Activated naive CD8-positive, alpha-beta T cell treated with anti-CD3 and anti-CD28 coated beads for 36 hours (primary cell): Measurements from ENCODE around the gene IRS1. TPM values are rescaled to one million over a fixed set of nuclear protein-coding genes. Genes with fewer than 3 reads are reported as not detected.

Experiments used
- DNase-seq: peaks from one replicate; pipeline ENCODE4 v3.0.0; 2021
- H3K27ac Mint-ChIP-seq: one replicate; pipeline ENCODE4 v1.8.0; 2022; ENCODE audit warnings: mild to moderate bottlenecking, moderate library complexity, mixed read lengths
- H3K27me3 Mint-ChIP-seq: one replicate; pipeline ENCODE4 v1.8.0; 2022; ENCODE audit warnings: mild to moderate bottlenecking, mixed read lengths
- H3K36me3 Mint-ChIP-seq: one replicate; pipeline ENCODE4 v1.8.0; 2021; ENCODE audit warnings: mild to moderate bottlenecking, mixed read lengths
- H3K4me1 Mint-ChIP-seq: one replicate; pipeline ENCODE4 v1.8.0; 2021; ENCODE audit warnings: mixed read lengths
- H3K4me3 Mint-ChIP-seq: one replicate; pipeline ENCODE4 v1.8.0; 2022; ENCODE audit warnings: mild to moderate bottlenecking, moderate library complexity, mixed read lengths
- H3K9me3 Mint-ChIP-seq: one replicate; pipeline ENCODE4 v1.8.0; 2022; ENCODE audit warnings: mixed read lengths
- total RNA-seq, 2 experiments: library from RNA; stranded (reverse); gene quantifications; one replicate each; pipeline ENCODE4 v1.2.3, GENCODE V29; 2021

IRS1 gene
- total RNA-seq, 2 experiments from 2014 or later: 4.4 to 5.1 TPM

DNA sequence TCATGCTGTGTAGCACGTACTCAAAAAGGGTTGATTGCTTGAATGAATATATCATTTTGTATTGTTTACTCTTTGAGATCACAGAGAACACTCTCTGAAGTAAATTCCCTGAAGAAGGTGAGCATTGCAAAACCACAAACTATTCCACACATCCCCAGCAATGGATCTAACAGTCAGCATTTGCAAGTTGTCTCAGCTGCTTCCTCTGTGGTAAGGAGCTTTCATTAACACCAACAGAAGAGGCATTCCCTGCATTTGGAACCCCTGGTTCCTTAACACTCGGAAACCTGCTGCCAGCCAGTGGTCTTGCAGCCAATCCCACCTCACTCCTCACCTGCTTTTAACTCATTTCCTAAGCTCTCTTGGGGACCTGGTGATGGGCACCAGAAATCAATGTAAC is 108.4 kb downstream of the IRS1 start:
- H3K36me3 Mint-ChIP-seq: no peaks in the 10 kb centered on the region

DNA sequence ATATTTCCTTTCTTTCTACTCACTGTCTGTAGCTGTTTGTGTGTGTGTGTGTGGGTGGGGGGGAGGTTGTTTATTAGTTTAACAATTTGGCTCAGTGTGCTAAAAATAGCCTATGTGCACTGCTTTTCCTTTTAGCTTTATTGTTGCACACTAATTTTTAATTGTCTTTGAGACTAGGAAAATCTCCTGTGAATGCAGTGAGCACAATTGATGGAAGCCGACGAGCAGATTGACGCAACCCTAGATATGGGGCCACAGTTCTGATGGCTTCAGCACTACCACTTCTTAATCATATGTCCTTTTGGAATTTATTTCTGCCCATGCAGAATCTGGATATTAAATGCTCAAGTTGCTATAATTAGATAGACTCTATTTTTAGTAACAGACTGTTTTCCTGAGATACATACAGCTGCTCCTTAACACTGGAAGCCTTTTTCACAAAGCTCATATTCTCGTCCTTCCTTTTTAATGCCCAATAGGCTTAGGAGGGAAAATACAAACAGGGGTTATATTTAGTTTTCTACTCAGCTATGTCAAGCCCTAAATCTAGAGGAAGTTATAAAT is 109.1 kb downstream of the IRS1 start:
- Mint-ChIP-seq H3K9me3 (no peaks in the 10 kb centered on the region), H3K4me1 (peaks cover 3% of the 10 kb centered on the region), H3K27me3 (peaks cover 35% of the 10 kb centered on the region), H3K4me3 (no peak overlapping the region), H3K36me3 (no peaks in the 10 kb centered on the region), H3K27ac (no peak overlapping the region)
- no peak for DNase-seq

More for the DNA sequence above, 108.4 kb downstream of the IRS1 start:
- Mint-ChIP-seq H3K27me3 (peaks cover 35% of the 10 kb centered on the region), H3K9me3 (no peaks in the 10 kb centered on the region), H3K4me3 (no peak overlapping the region), H3K4me1 (peaks cover 3% of the 10 kb centered on the region), H3K27ac (no peak overlapping the region)
- no peak for DNase-seq

DNA sequence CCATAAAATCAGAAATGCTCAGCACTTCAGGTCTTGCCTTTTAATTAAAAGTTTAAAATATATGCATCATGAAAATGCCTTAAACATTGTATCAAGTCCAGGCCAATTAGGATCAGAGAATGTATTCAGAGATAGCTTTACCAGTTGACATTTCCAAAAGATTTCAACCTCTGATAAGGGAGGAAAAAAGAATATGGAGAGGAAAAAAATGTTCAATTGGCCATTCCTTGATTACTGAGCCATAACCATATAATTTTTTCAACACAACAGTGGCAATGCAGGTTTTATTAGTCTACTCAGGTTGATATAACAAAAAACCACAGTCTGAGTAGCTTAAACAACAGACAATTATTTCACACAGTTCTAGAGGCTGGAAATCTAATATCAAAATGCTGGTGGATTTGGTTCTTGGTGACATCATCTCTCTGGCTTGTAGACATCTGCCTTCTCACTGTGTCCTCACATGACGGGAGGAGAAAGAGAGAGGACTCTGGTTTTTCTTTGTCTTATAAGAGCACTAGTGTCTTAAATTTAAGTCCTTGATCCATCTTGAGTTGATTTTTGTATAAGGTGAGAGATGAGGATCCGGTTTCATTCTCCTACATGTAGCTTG is 111.9 kb downstream of the IRS1 start:
- H3K4me3 Mint-ChIP-seq: no peak overlapping the region
- H3K9me3 Mint-ChIP-seq: no peaks in the 10 kb centered on the region
- no peaks in the 10 kb centered on the region for H3K36me3 Mint-ChIP-seq
- peaks cover 34% of the 10 kb centered on the region for H3K27me3 Mint-ChIP-seq
- peaks cover 3% of the 10 kb centered on the region for H3K4me1 Mint-ChIP-seq
- no peak for DNase-seq
- H3K27ac Mint-ChIP-seq: no peak overlapping the region

DNA sequence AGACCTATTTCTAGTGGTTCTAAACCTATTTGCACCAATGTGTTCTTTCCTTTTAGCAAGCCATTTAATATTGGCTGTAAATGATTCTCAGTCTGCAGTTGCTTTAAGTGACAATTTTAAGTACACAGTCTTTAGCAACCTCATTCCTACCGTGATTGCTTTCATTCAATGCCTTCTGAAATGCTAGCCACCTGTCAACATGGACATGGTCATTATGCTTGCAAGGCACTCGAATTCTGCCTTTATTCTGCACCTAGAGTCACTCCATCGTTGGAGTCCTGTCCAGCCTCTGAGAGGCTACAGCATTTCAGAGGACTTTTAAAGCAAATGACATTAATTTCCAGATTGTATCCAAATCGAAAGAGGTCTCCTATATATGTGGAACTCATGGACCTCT is 115.1 kb downstream of the IRS1 start:
- Mint-ChIP-seq H3K4me1 (no peaks in the 10 kb centered on the region), H3K27me3 (peaks cover 14% of the 10 kb centered on the region), H3K4me3 (no peak overlapping the region), H3K27ac (no peak overlapping the region), H3K9me3 (no peaks in the 10 kb centered on the region), H3K36me3 (no peaks in the 10 kb centered on the region)
- no peak for DNase-seq

DNA sequence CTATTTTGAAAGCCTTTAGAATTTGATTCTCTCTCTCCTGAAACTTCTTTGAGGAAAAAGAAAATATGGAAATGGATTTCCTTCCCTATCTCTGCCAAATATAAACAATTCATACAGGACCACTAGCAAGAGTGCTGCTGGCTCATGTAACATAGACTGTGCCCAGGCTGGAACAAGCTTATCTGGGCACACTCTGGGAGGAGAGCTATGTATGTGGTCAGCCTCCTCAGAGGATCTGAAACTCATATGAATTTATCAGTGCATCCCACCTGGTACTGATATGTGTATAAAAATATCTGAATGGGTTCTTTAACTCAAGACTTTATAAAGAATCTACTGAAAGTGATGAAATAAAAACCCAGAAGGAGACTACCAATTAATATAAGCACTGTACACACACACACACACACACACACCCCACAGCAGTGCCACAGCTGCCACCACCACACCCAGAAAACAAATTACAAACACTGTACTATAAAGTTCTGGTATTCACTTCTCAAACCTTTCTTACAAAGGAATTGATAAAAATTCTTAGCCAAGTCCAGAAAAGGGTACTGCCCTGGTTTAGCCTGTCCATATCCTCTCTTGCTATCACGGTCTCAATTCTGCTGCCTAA is 115.6 kb downstream of the IRS1 start:
- Mint-ChIP-seq H3K4me3 (no peak overlapping the region), H3K36me3 (no peaks in the 10 kb centered on the region), H3K4me1 (no peaks in the 10 kb centered on the region), H3K27ac (no peak overlapping the region), H3K9me3 (no peaks in the 10 kb centered on the region), H3K27me3 (peaks cover 14% of the 10 kb centered on the region)
- DNase-seq: no peak

DNA sequence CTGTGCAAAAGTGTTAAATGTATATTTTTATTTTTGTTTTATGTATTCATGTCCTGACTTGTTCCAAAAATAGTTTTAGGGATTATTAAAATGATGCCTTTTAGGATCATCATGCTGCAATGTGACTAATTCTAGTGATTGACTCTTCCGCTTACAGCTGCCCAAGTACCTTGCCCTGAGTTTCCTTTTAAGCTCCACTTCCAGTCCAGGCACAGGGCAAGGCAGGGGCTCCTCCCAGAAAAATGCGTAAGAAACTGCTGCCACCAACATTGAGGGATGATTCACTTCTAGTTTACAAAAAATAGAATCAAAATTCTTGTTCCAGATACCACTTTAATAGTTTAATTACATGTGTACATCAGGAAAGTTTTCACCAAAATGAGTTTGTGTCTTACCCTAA is 116.4 kb downstream of the IRS1 start:
- H3K4me1 Mint-ChIP-seq: no peaks in the 10 kb centered on the region
- no peaks in the 10 kb centered on the region for H3K36me3 Mint-ChIP-seq
- H3K27ac Mint-ChIP-seq: no peak overlapping the region
- peaks cover 6% of the 10 kb centered on the region for H3K27me3 Mint-ChIP-seq
- no peaks in the 10 kb centered on the region for H3K9me3 Mint-ChIP-seq
- H3K4me3 Mint-ChIP-seq: no peak overlapping the region
- no peak for DNase-seq

Other genes starting within 250 kb of the IRS1 start
- gene RHBDD1, start 36.2 kb upstream of the IRS1 start, total RNA-seq: 10 to 100 TPM; 29.1 to 35.0 TPM